Omental fat pad (tissue), 4 donors: Measurements from ENCODE around the gene FRAS1. TPM values are rescaled to one million over a fixed set of nuclear protein-coding genes. Genes with fewer than 3 reads are reported as not detected.
"Not testable (repeated sequence)": the region's sequence is repeated elsewhere in the genome, so short reads cannot be mapped to it uniquely, and the experiment has no call there.

Source experiments
- ATAC-seq: fragments of 150-250 bp; one replicate; pipeline ENCODE4 v1.9.1; 2016; ENCODE audit warnings: mild to moderate bottlenecking, moderate library complexity; ENCODE audit not compliant: low FRiP score
- DNase-seq: peaks from one replicate; pipeline ENCODE4 v3.0.0-alpha.2; 2019; ENCODE audit warnings: low spot score
- total RNA-seq, 4 donors: library from RNA; depleted of rRNA; stranded (reverse); fragments of >200 nt; gene quantifications; one replicate each; pipeline ENCODE4 v1.1.0, GENCODE V29; 2016
- TF ChIP-seq, protein P1 (sequence below), 3 donors: fragments of 450-650 bp; IDR thresholded peaks; one replicate each; pipeline ENCODE4 v1.5.1; 2016 to 2017; ENCODE audit warnings: antibody characterized with exemption in 3 of 3, mild to moderate bottlenecking in 3 of 3, moderate library complexity in 2 of 3

FRAS1 gene
- total RNA-seq, 4 donors from 2014 or later = 0.47 to 40.5 (median 7.7) TPM

- ATAC-seq (no peak), DNase-seq (no peak)
- TF ChIP-seq, protein P1, sequence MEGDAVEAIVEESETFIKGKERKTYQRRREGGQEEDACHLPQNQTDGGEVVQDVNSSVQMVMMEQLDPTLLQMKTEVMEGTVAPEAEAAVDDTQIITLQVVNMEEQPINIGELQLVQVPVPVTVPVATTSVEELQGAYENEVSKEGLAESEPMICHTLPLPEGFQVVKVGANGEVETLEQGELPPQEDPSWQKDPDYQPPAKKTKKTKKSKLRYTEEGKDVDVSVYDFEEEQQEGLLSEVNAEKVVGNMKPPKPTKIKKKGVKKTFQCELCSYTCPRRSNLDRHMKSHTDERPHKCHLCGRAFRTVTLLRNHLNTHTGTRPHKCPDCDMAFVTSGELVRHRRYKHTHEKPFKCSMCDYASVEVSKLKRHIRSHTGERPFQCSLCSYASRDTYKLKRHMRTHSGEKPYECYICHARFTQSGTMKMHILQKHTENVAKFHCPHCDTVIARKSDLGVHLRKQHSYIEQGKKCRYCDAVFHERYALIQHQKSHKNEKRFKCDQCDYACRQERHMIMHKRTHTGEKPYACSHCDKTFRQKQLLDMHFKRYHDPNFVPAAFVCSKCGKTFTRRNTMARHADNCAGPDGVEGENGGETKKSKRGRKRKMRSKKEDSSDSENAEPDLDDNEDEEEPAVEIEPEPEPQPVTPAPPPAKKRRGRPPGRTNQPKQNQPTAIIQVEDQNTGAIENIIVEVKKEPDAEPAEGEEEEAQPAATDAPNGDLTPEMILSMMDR (IDR thresholded peaks at IDR 0.05) = no peak
Measured at GRCh38 chr4:78200949-78201348, 143.8 kb downstream of the FRAS1 start.

DNA sequence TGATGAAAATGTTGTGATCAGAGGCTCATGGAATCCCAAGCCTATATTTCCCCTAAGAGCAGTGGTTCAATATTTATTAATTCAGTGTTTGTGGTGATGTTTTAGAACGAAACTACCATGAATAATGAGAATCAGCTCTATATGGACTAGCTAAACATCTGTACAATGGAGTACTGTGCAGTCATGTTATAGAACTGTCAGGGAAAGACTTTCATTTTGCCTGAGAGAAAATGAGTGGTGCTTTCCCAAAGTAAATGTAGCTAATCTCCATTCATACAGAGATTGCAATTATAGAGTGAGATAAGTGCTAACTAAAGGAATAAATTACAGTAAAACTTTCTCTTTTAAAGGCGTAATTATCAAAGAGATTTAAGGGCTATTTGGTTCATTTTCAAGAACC is 147.1 kb downstream of the FRAS1 start:
- no peak for DNase-seq
- TF ChIP-seq, protein P1 (IDR thresholded peaks at IDR 0.05) = no peak
- ATAC-seq = no peak

DNA sequence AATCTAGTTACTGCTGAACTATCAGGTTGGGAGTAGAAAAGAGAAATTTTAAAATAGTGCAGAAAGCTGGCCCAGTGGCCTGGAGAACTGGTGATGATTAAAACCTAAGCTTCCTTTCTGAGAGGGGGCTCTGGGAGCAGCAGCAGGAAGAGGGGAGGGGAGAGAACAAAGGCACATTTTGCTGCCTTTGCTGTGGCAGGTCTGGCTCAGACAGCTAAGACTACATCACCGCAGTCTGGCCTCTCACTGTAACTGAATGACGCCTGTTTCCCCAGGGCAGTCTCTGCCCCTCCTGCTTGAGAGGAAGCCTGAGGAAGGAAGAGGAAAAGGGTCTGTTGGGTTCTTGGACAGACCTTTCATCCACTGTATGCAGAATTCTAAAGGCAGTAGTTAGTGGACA is 148.5 kb downstream of the FRAS1 start:
- no peak for DNase-seq
- TF ChIP-seq, protein P1 (IDR thresholded peaks at IDR 0.05) = no peak
- ATAC-seq = no peak

DNA sequence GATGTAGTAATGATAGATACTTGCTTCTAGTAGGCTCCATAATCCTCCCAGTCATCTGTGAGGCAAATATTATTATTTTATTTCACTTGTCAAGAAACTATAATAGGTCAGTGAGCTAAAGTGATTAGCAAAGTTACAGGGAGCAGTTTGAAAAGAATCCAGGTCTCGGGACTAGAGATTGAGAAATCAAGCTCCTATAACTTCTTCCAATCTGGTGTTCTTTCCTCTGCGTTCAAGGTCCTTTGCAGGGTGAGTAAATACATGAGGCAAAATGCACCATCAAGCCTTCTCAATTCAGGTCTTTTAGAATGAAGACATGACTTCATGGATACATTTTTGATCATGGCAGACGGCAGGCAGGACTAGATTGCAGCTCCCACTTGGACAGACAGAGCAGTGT is 150.4 kb downstream of the FRAS1 start:
- TF ChIP-seq, protein P1 (IDR thresholded peaks at IDR 0.05) = no peak
- no peak for DNase-seq
- ATAC-seq = no peak

- ATAC-seq (no peak), DNase-seq (no peak)
- TF ChIP-seq, protein P1 (IDR thresholded peaks at IDR 0.05) = no peak
Measured at GRCh38 chr4:78207951-78208350, 150.8 kb downstream of the FRAS1 start.

DNA sequence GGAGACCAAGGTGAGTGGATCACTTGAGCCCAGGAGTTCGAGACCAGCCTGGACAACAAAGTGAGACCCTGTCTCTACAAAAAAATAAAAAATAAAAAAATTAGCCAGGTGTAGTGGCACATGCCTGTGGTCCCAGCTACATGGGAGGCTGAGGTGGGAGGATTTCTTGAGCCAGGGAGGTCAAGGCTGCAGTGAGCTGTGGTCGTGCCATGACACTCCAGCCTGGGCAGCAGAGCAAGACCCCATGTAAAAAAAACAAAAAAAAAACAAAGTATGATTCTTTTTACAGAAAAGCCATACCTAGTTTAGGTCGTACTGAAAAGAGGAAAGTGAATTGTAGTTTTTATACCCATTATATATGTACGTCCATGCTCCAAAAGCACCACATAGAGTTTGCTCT is 151.8 kb downstream of the FRAS1 start:
- ATAC-seq, DNase-seq: not testable (repeated sequence)

DNA sequence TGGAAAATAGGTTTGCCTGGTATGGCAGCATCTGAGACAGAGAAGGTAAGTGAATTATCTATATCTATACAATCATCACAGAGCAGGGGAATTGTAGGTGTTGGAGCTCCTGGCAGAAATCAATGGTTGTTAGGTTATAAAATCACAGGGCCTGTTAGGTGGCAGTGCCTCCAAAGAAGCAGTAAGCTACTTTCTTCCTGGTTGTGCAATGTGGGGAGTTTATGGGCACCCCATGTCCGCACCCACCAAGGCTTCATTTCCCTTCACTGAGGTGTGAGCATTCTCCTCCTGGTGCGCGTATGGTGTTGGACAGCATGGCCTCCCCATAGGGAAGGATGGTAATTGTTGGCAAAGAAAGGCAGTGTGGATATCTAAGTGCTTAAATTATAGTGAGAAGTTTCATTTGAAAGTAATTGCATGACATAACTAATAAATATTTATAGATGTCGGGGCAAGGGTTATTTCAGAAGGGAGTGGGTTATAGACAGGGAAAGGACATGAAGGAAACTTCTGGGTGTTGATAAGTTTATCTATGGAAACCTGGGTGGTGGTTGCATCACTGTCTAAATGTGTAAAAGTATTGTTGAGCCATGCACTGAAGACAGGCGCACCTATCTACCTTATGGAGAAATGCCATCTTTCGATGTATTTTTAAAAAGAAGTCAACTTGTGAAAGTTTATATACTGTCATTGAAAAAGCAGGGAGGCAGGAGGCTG is 153.7 kb downstream of the FRAS1 start:
- TF ChIP-seq, protein P1 (IDR thresholded peaks at IDR 0.05) = no peak
- ATAC-seq (no peak), DNase-seq (no peak)
